EH (cell line): ENCODE data around the gene MYO5A.
"Not testable (repeated sequence)": the region's sequence is repeated elsewhere in the genome, so short reads cannot be mapped to it uniquely, and the experiment has no call there.

Experiments
- DNase-seq: peaks from one replicate; pipeline ENCODE4 v3.0.0-alpha.2; 2015; ENCODE audit warnings: low read depth

The MYO5A gene

GRCh38 chr15:52419494-52419893 lies 109.2 kb downstream of the MYO5A start:
- DNase-seq: no peak

GRCh38 chr15:52417957-52418356 lies 110.7 kb downstream of the MYO5A start:
- no peak for DNase-seq

GRCh38 chr15:52417521-52417920 lies 111.2 kb downstream of the MYO5A start:
- DNase-seq: peak; percentile 24

- DNase-seq: not testable (repeated sequence)
Measured at GRCh38 chr15:52416566-52416965, 112.1 kb downstream of the MYO5A start.

GRCh38 chr15:52415628-52416027 lies 113.1 kb downstream of the MYO5A start:
- no peak for DNase-seq

GRCh38 chr15:52414936-52415335 lies 113.7 kb downstream of the MYO5A start:
- DNase-seq: no peak

- DNase-seq: no peak
Measured at GRCh38 chr15:52408823-52409222, 119.9 kb downstream of the MYO5A start.

- DNase-seq: no peak
Measured at GRCh38 chr15:52407374-52407773, 121.3 kb downstream of the MYO5A start.

- peak; percentile 30 for DNase-seq
Measured at GRCh38 chr15:52406601-52407000, 122.1 kb downstream of the MYO5A start.

GRCh38 chr15:52405856-52406255 lies 122.8 kb downstream of the MYO5A start:
- DNase-seq: no peak

- DNase-seq: no peak
Measured at GRCh38 chr15:52397118-52397517, 131.6 kb downstream of the MYO5A start.

GRCh38 chr15:52394118-52394517 lies 134.6 kb downstream of the MYO5A start:
- no peak for DNase-seq

GRCh38 chr15:52392008-52392687 lies 136.5 kb downstream of the MYO5A start:
- peak; percentile 85 for DNase-seq

- DNase-seq: no peak
Measured at GRCh38 chr15:52391069-52391468, 137.6 kb downstream of the MYO5A start.

GRCh38 chr15:52385670-52386069 lies 143.0 kb downstream of the MYO5A start:
- DNase-seq: no peak

- no peak for DNase-seq
Measured at GRCh38 chr15:52383100-52383588, 145.5 kb downstream of the MYO5A start.

- DNase-seq: no peak
Measured at GRCh38 chr15:52382647-52383046, 146.0 kb downstream of the MYO5A start.

GRCh38 chr15:52379395-52380106 lies 149.1 kb downstream of the MYO5A start:
- DNase-seq: no peak

GRCh38 chr15:52378746-52379394 lies 149.8 kb downstream of the MYO5A start:
- no peak for DNase-seq

GRCh38 chr15:52370010-52370409 lies 158.7 kb downstream of the MYO5A start:
- no peak for DNase-seq

GRCh38 chr15:52369455-52369854 lies 159.2 kb downstream of the MYO5A start:
- no peak for DNase-seq

GRCh38 chr15:52369030-52369429 lies 159.7 kb downstream of the MYO5A start:
- DNase-seq: no peak

GRCh38 chr15:52368402-52368801 lies 160.3 kb downstream of the MYO5A start:
- DNase-seq: peak; percentile 24
